Smooth muscle cell (in vitro differentiated cells): ENCODE data around the gene FAM151B. TPM values are rescaled to one million over a fixed set of nuclear protein-coding genes. Genes with fewer than 3 reads are reported as not detected.

Experiments used
- DNase-seq: peaks from one replicate; lab custom pipeline; 2025; ENCODE audit not compliant: unreplicated experiment; lab: John Stamatoyannopoulos, UW
- H2AFZ ChIP-seq: fragments of 200-600 bp; sonication (generic); 2 replicates; pipeline ENCODE4 v1.6.0; 2016; ENCODE audit warnings: antibody characterized with exemption, low read depth, mild to moderate bottlenecking
- H3F3A ChIP-seq: fragments of 200-600 bp; sonication (generic); 2 replicates; pipeline ENCODE4 v1.6.0; 2017; ENCODE audit warnings: antibody characterized with exemption, low read depth
- H3K27ac ChIP-seq: fragments of 200-600 bp; sonication (generic); 2 replicates; pipeline ENCODE4 v1.5.1; 2016; ENCODE audit warnings: low read depth, mild to moderate bottlenecking
- H3K27me3 ChIP-seq: fragments of 200-600 bp; sonication (generic); 2 replicates; pipeline ENCODE4 v1.6.1; 2016; ENCODE audit warnings: low read depth, mild to moderate bottlenecking
- H3K36me3 ChIP-seq: fragments of 200-600 bp; sonication (generic); 2 replicates; pipeline ENCODE4 v1.5.1; 2016; ENCODE audit warnings: low read depth
- H3K4me1 ChIP-seq: fragments of 200-600 bp; sonication (generic); 2 replicates; pipeline ENCODE4 v1.5.1; 2016; ENCODE audit warnings: low read depth
- H3K4me2 ChIP-seq: fragments of 200-600 bp; sonication (generic); 2 replicates; pipeline ENCODE4 v1.6.0; 2016; ENCODE audit warnings: mild to moderate bottlenecking
- H3K4me3 ChIP-seq: fragments of 200-600 bp; sonication (generic); 2 replicates; pipeline ENCODE4 v1.5.1; 2016; ENCODE audit warnings: mild to moderate bottlenecking
- H3K79me2 ChIP-seq: fragments of 200-600 bp; sonication (generic); 2 replicates; pipeline ENCODE4 v1.6.0; 2016; ENCODE audit warnings: low read depth, mild to moderate bottlenecking
- H3K9ac ChIP-seq: fragments of 200-600 bp; sonication (generic); 2 replicates; pipeline ENCODE4 v1.6.0; 2016; ENCODE audit warnings: low read depth
- H3K9me3 ChIP-seq: fragments of 200-600 bp; sonication (generic); replicated peaks from 2 replicates; pipeline ENCODE4 v1.5.1; 2016; ENCODE audit warnings: low read depth
- H4K20me1 ChIP-seq: fragments of 200-600 bp; sonication (generic); 2 replicates; pipeline ENCODE4 v1.6.0; 2016; ENCODE audit warnings: low read depth
- CTCF ChIP-seq: fragments of 200-600 bp; sonication (generic); IDR thresholded peaks from 2 replicates; pipeline ENCODE4 v1.5.1; 2017; ENCODE audit warnings: borderline replicate concordance, mild to moderate bottlenecking, antibody characterized with exemption; ENCODE audit not compliant: insufficient read depth, poor library complexity, severe bottlenecking
- WGBS: methylation state at CpG from one replicate; pipeline ENCODE4 v1.1.7; 2016; ENCODE audit warnings: low lambda C conversion rate; 5-methylcytosine and 5-hydroxymethylcytosine counted together
- polyA plus RNA-seq: library from polyadenylated mRNA; unstranded; fragments of >200 nt; fragmentation: Nextera tagmentation; extraction: Ambion mirVana; gene quantifications from 2 replicates; pipeline ENCODE4 v1.2.1, GENCODE V29; 2016
- total RNA-seq: library from RNA; depleted of rRNA; stranded (reverse); fragments of >200 nt; gene quantifications from 2 replicates; pipeline ENCODE4 v1.2.3, GENCODE V29; 2014

Gene FAM151B
- total and polyA plus RNA-seq, 2 experiments from 2014 or later, result 3.7 to 6.2 TPM

GRCh38 chr5:80559244-80559643 is 71.3 kb downstream of the FAM151B start:
- no peaks in the 10 kb centered on the region for H3K4me1 ChIP-seq
- no peaks in the 10 kb centered on the region for H3K36me3 ChIP-seq
- no peaks in the 10 kb centered on the region for H3K9me3 ChIP-seq
- H3K4me2 ChIP-seq, result no peak overlapping the region
- peaks cover 43% of the 10 kb centered on the region for H3K27me3 ChIP-seq
- no peak overlapping the region for H3K27ac ChIP-seq
- H3F3A ChIP-seq, result no peaks in the 10 kb centered on the region
- H3K9ac ChIP-seq, result no peak overlapping the region
- H3K4me3 ChIP-seq, result no peak overlapping the region
- no peaks in the 10 kb centered on the region for H4K20me1 ChIP-seq
- no peak for DNase-seq
- TF ChIP-seq CTCF, result no peak
- 93% methylated on average over 4 of the region's 4 CpGs for WGBS
- H2AFZ ChIP-seq, result no peak overlapping the region
- H3K79me2 ChIP-seq, result no peaks in the 10 kb centered on the region

- DNase-seq, result no peak
- H3K27me3 ChIP-seq, result peaks cover 82% of the 10 kb centered on the region
- H4K20me1 ChIP-seq, result no peaks in the 10 kb centered on the region
- no peak for TF ChIP-seq CTCF
- no peaks in the 10 kb centered on the region for H3F3A ChIP-seq
- no peaks in the 10 kb centered on the region for H3K4me1 ChIP-seq
- no peak overlapping the region for H2AFZ ChIP-seq
- WGBS, result 74% methylated on average over 5 of the region's 5 CpGs
- H3K9me3 ChIP-seq, result no peaks in the 10 kb centered on the region
- no peak overlapping the region for H3K27ac ChIP-seq
- H3K4me2 ChIP-seq, result no peak overlapping the region
- H3K9ac ChIP-seq, result no peak overlapping the region
- no peak overlapping the region for H3K4me3 ChIP-seq
- no peaks in the 10 kb centered on the region for H3K79me2 ChIP-seq
- H3K36me3 ChIP-seq, result no peaks in the 10 kb centered on the region
These were observed 77.4 kb downstream of the FAM151B start for GRCh38 chr5:80565330-80565729.

- no peaks in the 10 kb centered on the region for H4K20me1 ChIP-seq
- peaks cover 85% of the 10 kb centered on the region for H3K27me3 ChIP-seq
- no peak overlapping the region for H3K4me3 ChIP-seq
- no peaks in the 10 kb centered on the region for H3K9me3 ChIP-seq
- H2AFZ ChIP-seq, result no peak overlapping the region
- H3K27ac ChIP-seq, result no peak overlapping the region
- no peaks in the 10 kb centered on the region for H3K4me1 ChIP-seq
- H3K79me2 ChIP-seq, result no peaks in the 10 kb centered on the region
- H3K4me2 ChIP-seq, result no peak overlapping the region
- H3K9ac ChIP-seq, result no peak overlapping the region
- WGBS, result 73% methylated on average over 5 of the region's 5 CpGs
- H3K36me3 ChIP-seq, result no peaks in the 10 kb centered on the region
- TF ChIP-seq CTCF, result no peak
- DNase-seq, result no peak
- H3F3A ChIP-seq, result no peaks in the 10 kb centered on the region
These were observed 78.9 kb downstream of the FAM151B start for GRCh38 chr5:80566711-80567259.

- Histone ChIP-seq H3K27me3 (peaks cover 88% of the 10 kb centered on the region), H3K4me2 (no peak overlapping the region), H3K9me3 (no peaks in the 10 kb centered on the region), H3K4me3 (no peak overlapping the region), H4K20me1 (no peaks in the 10 kb centered on the region), H3K36me3 (no peaks in the 10 kb centered on the region), H3K4me1 (no peaks in the 10 kb centered on the region), H3F3A (no peaks in the 10 kb centered on the region), H3K9ac (no peak overlapping the region), H3K27ac (no peak overlapping the region), H3K79me2 (no peaks in the 10 kb centered on the region), H2AFZ (no peak overlapping the region)
- TF ChIP-seq CTCF, result no peak
- 77% methylated on average over 6 of the region's 6 CpGs for WGBS
- DNase-seq, result no peak
These were observed 80.4 kb downstream of the FAM151B start for GRCh38 chr5:80568251-80568650.
